Stomach (tissue), 4 donors: ENCODE data around the gene RGPD3.

Experiments used
- POLR2A ChIP-seq, 4 donors: fragments of 450-650 bp; IDR thresholded peaks; one replicate each; pipeline ENCODE4 v1.6.1; 2016; ENCODE audit warnings: antibody characterized with exemption in 4 of 4, control low read depth in 2 of 4, mild to moderate bottlenecking in 1 of 4, moderate library complexity in 1 of 4
- TF ChIP-seq, protein P1 (sequence below), 7 experiments: fragments of 450-650 bp in 4 of 7; fragments of 200-600 bp in 3 of 7; sonication (generic) in 3 of 7; IDR thresholded peaks; one replicate each; pipeline ENCODE4 v1.5.1; 2016 to 2019; ENCODE audit warnings: antibody characterized with exemption in 7 of 7, control low read depth in 2 of 7, mild to moderate bottlenecking in 1 of 7

DNA sequence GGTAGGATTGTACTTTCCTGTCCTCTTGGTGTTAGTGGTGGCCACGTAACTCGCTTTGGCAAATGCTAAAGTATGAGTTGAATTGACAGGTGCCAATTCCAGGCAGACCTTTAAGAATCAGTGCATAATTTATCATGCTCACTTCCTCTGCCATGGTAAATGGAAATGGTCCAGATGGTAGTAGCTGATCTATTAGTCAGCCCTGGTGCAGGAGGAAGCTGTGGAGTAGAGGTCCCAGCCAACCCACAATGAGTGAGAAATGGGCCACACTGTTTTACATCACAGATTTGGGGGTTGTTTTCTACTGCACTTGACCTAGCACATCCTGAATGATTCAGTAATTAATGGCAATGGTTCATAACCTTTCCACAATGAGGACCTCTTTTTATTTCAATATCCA lies 104.4 kb downstream of the RGPD3 start:
- TF ChIP-seq POLR2A (IDR thresholded peaks at IDR 0.05), result no peak
- TF ChIP-seq, protein P1, sequence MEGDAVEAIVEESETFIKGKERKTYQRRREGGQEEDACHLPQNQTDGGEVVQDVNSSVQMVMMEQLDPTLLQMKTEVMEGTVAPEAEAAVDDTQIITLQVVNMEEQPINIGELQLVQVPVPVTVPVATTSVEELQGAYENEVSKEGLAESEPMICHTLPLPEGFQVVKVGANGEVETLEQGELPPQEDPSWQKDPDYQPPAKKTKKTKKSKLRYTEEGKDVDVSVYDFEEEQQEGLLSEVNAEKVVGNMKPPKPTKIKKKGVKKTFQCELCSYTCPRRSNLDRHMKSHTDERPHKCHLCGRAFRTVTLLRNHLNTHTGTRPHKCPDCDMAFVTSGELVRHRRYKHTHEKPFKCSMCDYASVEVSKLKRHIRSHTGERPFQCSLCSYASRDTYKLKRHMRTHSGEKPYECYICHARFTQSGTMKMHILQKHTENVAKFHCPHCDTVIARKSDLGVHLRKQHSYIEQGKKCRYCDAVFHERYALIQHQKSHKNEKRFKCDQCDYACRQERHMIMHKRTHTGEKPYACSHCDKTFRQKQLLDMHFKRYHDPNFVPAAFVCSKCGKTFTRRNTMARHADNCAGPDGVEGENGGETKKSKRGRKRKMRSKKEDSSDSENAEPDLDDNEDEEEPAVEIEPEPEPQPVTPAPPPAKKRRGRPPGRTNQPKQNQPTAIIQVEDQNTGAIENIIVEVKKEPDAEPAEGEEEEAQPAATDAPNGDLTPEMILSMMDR (IDR thresholded peaks at IDR 0.05), result no peak
